Measurements from ENCODE around the gene GID8.

GID8 gene

GRCh38 chr20:62923669-62924441 lies 14.1 kb upstream of the GID8 start:
- DNase-seq, result no peak

- no peak for DNase-seq
These were observed 13.4 kb upstream of the GID8 start for GRCh38 chr20:62924442-62925075.

- no peak for DNase-seq
These were observed 12.9 kb upstream of the GID8 start for GRCh38 chr20:62925076-62925419.

- peak; percentile 60 for DNase-seq
These were observed 12.3 kb upstream of the GID8 start for GRCh38 chr20:62925420-62926228.

GRCh38 chr20:62926229-62927127 lies 11.5 kb upstream of the GID8 start, which contains the start of gene DIDO1:
TSS of gene DIDO1 (minus strand) at chr20:62926505.
- DNase-seq, result peak; percentile 94

- no peak for DNase-seq
These were observed 10.7 kb upstream of the GID8 start for GRCh38 chr20:62927128-62927705.

GRCh38 chr20:62928246-62928939 lies 9.6 kb upstream of the GID8 start:
- DNase-seq, result no peak

- DNase-seq, result no peak
These were observed 8.9 kb upstream of the GID8 start for GRCh38 chr20:62929051-62929538.

- DNase-seq, result no peak
These were observed 6.5 kb upstream of the GID8 start for GRCh38 chr20:62931464-62931863.

GRCh38 chr20:62933966-62934365 lies 4.0 kb upstream of the GID8 start:
- DNase-seq, result no peak

GRCh38 chr20:62935204-62935967 lies 2.6 kb upstream of the GID8 start:
- DNase-seq, result no peak

GRCh38 chr20:62935968-62936585 lies 1.9 kb upstream of the GID8 start:
- no peak for DNase-seq

- peak; percentile 95 for DNase-seq
These were observed 461 bp upstream of the GID8 start for GRCh38 chr20:62937268-62938104.

GRCh38 chr20:62940875-62941274 lies 2.9 kb downstream of the GID8 start:
- no peak for DNase-seq

- no peak for DNase-seq
These were observed 3.8 kb downstream of the GID8 start for GRCh38 chr20:62941792-62942191.

GRCh38 chr20:62942456-62942855 lies 4.5 kb downstream of the GID8 start:
- DNase-seq, result no peak

- no peak for DNase-seq
These were observed 5.4 kb downstream of the GID8 start for GRCh38 chr20:62943396-62943795.

- DNase-seq, result no peak
These were observed 6.2 kb downstream of the GID8 start for GRCh38 chr20:62944184-62944583.

- DNase-seq, result no peak
These were observed 6.8 kb downstream of the GID8 start for GRCh38 chr20:62944746-62945145.

All from NCI-H146 (cell line).